IPS DF 4.7 (cell line): ENCODE results near the gene ZDHHC6.
"Not testable (repeated sequence)": the region's sequence is repeated elsewhere in the genome, so short reads cannot be mapped to it uniquely, and the experiment has no call there.

Experiments used
- DNase-seq: peaks from one replicate; pipeline ENCODE4 v3.0.0-alpha.2; 2013; ENCODE audit warnings: low spot score; ENCODE audit errors: extremely low read depth

ZDHHC6 gene

GRCh38 chr10:112393341-112393740, 53.4 kb downstream of the ZDHHC6 start:
- DNase-seq = no peak

GRCh38 chr10:112390125-112390703, 56.5 kb downstream of the ZDHHC6 start:
- no peak for DNase-seq

GRCh38 chr10:112389271-112389822, 57.4 kb downstream of the ZDHHC6 start:
- peak; percentile 5 for DNase-seq

GRCh38 chr10:112388548-112388947, 58.2 kb downstream of the ZDHHC6 start:
- DNase-seq = no peak

- DNase-seq = not testable (repeated sequence)
These were observed 58.7 kb downstream of the ZDHHC6 start for GRCh38 chr10:112388056-112388455.

- no peak for DNase-seq
These were observed 61.5 kb downstream of the ZDHHC6 start for GRCh38 chr10:112385201-112385600.

GRCh38 chr10:112384141-112384540, 62.6 kb downstream of the ZDHHC6 start:
- no peak for DNase-seq

GRCh38 chr10:112383325-112383724, 63.4 kb downstream of the ZDHHC6 start:
- no peak for DNase-seq

- DNase-seq = no peak
These were observed 64.0 kb downstream of the ZDHHC6 start for GRCh38 chr10:112382515-112383235.
